SU-DHL-6 (cell line): Measurements from ENCODE around the gene HMCN2.
"Not testable (repeated sequence)": the region's sequence is repeated elsewhere in the genome, so short reads cannot be mapped to it uniquely, and the experiment has no call there.

Source experiments
- H2AFZ ChIP-seq: fragments of 200-600 bp; sonication (generic); 2 replicates; pipeline ENCODE4 v1.6.1; 2014; ENCODE audit warnings: low read depth, mild to moderate bottlenecking, moderate library complexity, mixed read lengths, antibody characterized with exemption, low read length; ENCODE audit not compliant: severe bottlenecking
- H3F3A ChIP-seq: fragments of 200-600 bp; shearing (Covaris generic); 2 replicates; pipeline ENCODE4 v1.6.0; 2016; ENCODE audit warnings: antibody characterized with exemption, mild to moderate bottlenecking; ENCODE audit not compliant: insufficient read depth
- H3K27ac ChIP-seq: fragments of 200-600 bp; sonication (generic); 2 replicates; pipeline ENCODE4 v1.5.1; 2016; ENCODE audit warnings: low read depth, mild to moderate bottlenecking, low read length, moderate library complexity, mixed read lengths
- H3K27me3 ChIP-seq: fragments of 200-600 bp; sonication (generic), shearing (Covaris generic); 2 replicates; pipeline ENCODE4 v1.6.0; 2014; ENCODE audit warnings: mild to moderate bottlenecking, low read length
- H3K36me3 ChIP-seq: fragments of 200-600 bp; sonication (generic); 2 replicates; pipeline ENCODE4 v1.6.1; 2014; ENCODE audit warnings: mild to moderate bottlenecking, low read length, mixed read lengths
- H3K4me2 ChIP-seq: fragments of 300-600, 200-600 bp; shearing (Covaris generic), sonication (generic); 2 replicates; pipeline ENCODE4 v1.6.0; 2014; ENCODE audit warnings: low read length, low read depth, mild to moderate bottlenecking; ENCODE audit not compliant: poor library complexity, severe bottlenecking
- H3K4me3 ChIP-seq: fragments of 200-600 bp; sonication (generic); 2 replicates; pipeline ENCODE4 v1.5.1; 2014; ENCODE audit warnings: antibody characterized with exemption, low read length, mild to moderate bottlenecking, mixed read lengths; ENCODE audit not compliant: insufficient read depth, poor library complexity, severe bottlenecking
- H3K79me2 ChIP-seq: fragments of 200-600 bp; sonication (generic); 2 replicates; pipeline ENCODE4 v1.6.1; 2014; ENCODE audit warnings: mild to moderate bottlenecking, low read length, moderate library complexity; ENCODE audit not compliant: insufficient read depth
- H3K9ac ChIP-seq: fragments of 200-600 bp; sonication (generic); 2 replicates; pipeline ENCODE4 v1.7.0; 2014; ENCODE audit warnings: mild to moderate bottlenecking, low read length
- H3K9me2 ChIP-seq: fragments of 200-600 bp; sonication (generic); replicated peaks from 2 replicates; pipeline ENCODE4 v1.6.1; 2014; ENCODE audit warnings: low read length; ENCODE audit not compliant: insufficient read depth
- H3K9me3 ChIP-seq: fragments of 200-600 bp; sonication (generic); 2 replicates; pipeline ENCODE4 v1.6.1; 2014; ENCODE audit warnings: low read length, mixed read lengths; ENCODE audit not compliant: insufficient read depth
- H4K20me1 ChIP-seq: fragments of 200-600 bp; sonication (generic); 2 replicates; pipeline ENCODE4 v1.6.1; 2014; ENCODE audit warnings: low read depth, mild to moderate bottlenecking, antibody characterized with exemption, low read length, moderate library complexity, mixed read lengths
- EZH2phosphoT487 ChIP-seq: fragments of 200-600 bp; sonication (generic), shearing (Covaris generic); conservative IDR thresholded peaks from 2 replicates; pipeline ENCODE4 v1.6.1; 2018; ENCODE audit warnings: mild to moderate bottlenecking, antibody characterized with exemption, low read length, moderate library complexity, mixed read lengths
- TF ChIP-seq, protein P1 (sequence below): fragments of 200-600 bp; sonication (generic); IDR thresholded peaks from one replicate; pipeline ENCODE4 v1.5.1; 2017; ENCODE audit warnings: antibody characterized with exemption, mild to moderate bottlenecking, low read length, moderate library complexity; ENCODE audit not compliant: insufficient read depth, poor library complexity, severe bottlenecking

Gene HMCN2

DNA sequence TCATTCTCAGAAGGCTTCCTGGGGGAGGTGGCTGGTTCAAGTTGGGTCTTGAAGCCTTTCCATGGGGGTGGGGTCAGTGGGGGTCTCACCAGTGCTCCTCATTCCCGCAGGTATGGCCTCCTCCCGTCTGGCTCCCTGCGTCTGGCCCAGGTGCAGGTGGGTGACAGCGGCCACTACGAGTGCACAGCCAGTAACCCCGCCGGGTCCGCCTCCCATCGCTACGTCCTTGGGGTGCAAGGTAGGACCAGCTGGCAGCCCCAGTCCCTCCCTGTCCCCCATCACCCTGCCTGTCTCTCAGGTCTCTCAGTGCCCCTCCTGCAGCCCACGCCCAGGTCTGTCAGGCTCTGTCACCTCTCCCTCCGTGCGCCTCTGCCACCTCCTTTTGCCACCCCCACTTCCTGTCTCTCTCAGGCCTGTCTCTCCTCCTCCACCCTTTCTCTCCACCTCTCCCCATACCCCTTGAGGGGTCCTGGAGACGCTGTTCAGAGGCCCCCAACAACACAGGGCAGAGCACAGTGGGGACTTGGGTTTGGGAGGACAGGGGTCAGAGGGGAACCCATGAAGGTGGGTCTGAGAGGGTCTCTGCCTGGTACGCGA lies 72.3 kb downstream of the HMCN2 start:
- no peak overlapping the region for H2AFZ ChIP-seq
- H3K27ac ChIP-seq: no peak overlapping the region
- no peaks in the 10 kb centered on the region for H3K79me2 ChIP-seq
- H3K9me2 ChIP-seq: no peaks in the 10 kb centered on the region
- H3K4me2 ChIP-seq: no peak overlapping the region
- no peak overlapping the region for H3K9ac ChIP-seq
- no peaks in the 10 kb centered on the region for H3K27me3 ChIP-seq
- H3K4me3 ChIP-seq: no peak overlapping the region
- no peaks in the 10 kb centered on the region for H3F3A ChIP-seq
- no peaks in the 10 kb centered on the region for H3K9me3 ChIP-seq
- no peaks in the 10 kb centered on the region for H3K36me3 ChIP-seq
- no peaks in the 10 kb centered on the region for H4K20me1 ChIP-seq
- TF ChIP-seq, protein P1, sequence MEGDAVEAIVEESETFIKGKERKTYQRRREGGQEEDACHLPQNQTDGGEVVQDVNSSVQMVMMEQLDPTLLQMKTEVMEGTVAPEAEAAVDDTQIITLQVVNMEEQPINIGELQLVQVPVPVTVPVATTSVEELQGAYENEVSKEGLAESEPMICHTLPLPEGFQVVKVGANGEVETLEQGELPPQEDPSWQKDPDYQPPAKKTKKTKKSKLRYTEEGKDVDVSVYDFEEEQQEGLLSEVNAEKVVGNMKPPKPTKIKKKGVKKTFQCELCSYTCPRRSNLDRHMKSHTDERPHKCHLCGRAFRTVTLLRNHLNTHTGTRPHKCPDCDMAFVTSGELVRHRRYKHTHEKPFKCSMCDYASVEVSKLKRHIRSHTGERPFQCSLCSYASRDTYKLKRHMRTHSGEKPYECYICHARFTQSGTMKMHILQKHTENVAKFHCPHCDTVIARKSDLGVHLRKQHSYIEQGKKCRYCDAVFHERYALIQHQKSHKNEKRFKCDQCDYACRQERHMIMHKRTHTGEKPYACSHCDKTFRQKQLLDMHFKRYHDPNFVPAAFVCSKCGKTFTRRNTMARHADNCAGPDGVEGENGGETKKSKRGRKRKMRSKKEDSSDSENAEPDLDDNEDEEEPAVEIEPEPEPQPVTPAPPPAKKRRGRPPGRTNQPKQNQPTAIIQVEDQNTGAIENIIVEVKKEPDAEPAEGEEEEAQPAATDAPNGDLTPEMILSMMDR: no peak
- no peak for TF ChIP-seq EZH2phosphoT487

DNA sequence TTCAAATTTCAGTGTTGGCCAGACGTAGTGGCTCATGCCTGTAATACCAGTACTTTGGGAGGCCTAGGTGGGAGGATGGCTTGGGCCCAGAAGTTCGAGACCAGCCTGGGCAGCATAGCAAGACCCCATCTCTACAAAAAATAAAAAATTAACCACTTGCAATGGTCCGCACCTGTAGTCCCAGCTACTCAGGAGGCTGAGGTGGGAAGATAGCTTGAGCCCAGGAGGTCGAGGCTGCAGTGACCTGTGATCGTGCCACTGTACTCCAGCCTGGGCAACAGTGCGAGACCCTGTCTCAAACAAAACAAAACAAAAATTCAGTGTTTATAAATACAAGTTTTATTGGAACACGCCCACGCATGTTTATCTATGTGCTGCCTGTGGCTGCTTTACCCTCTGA lies 73.3 kb downstream of the HMCN2 start:
- not testable (repeated sequence) for H3K4me2 ChIP-seq, H3K9me3 ChIP-seq, H3F3A ChIP-seq, H3K27ac ChIP-seq, H3K36me3 ChIP-seq, H4K20me1 ChIP-seq, H3K9ac ChIP-seq, H3K27me3 ChIP-seq, H2AFZ ChIP-seq, H3K79me2 ChIP-seq, H3K9me2 ChIP-seq, H3K4me3 ChIP-seq

DNA sequence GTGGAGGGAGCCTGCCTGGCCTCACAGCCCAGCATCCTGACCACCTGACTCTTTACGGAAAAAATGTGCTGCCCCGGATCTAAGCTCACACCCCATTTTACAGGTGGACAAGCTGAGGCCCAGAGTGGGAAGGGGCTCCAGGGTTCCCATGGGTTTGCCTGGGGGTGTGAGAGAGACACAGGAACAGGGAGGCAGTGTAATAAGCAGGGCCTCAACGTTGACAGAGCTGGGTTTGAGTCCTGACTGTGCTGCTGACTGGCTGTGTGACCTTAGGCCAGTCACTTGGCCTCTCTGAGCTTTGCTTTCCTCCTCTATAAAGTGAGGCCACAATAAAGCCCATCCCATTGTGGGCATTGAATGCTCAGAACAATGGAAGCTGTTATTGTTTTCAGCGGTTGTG lies 73.7 kb downstream of the HMCN2 start:
- no peaks in the 10 kb centered on the region for H3K9me3 ChIP-seq
- no peaks in the 10 kb centered on the region for H4K20me1 ChIP-seq
- H3K79me2 ChIP-seq: no peaks in the 10 kb centered on the region
- no peak overlapping the region for H3K4me2 ChIP-seq
- H3K27ac ChIP-seq: no peak overlapping the region
- H3K36me3 ChIP-seq: no peaks in the 10 kb centered on the region
- H3F3A ChIP-seq: no peaks in the 10 kb centered on the region
- H2AFZ ChIP-seq: no peak overlapping the region
- H3K9ac ChIP-seq: no peak overlapping the region
- no peaks in the 10 kb centered on the region for H3K9me2 ChIP-seq
- TF ChIP-seq, protein P1: no peak
- no peaks in the 10 kb centered on the region for H3K27me3 ChIP-seq
- H3K4me3 ChIP-seq: no peak overlapping the region

DNA sequence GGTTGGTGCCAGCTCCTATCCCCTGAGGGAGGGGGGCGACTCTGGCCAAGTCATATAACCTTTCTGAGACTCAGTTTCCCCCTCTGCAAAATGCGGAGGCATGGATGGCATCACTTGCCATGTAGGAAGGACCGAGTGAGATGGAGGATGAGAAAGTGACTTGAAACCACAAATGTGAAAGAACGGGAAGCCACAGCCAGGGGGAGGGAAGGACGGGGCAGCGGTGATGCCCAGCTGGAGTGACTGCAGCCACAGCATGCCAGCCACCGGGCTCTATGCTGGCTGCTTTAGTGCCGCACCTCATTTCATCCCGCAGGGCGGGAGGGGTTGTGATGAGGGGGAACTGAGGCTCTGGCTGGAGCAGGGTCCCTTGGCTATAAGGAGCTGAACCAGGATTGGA lies 74.5 kb downstream of the HMCN2 start:
- H3K4me2 ChIP-seq: no peak overlapping the region
- no peak overlapping the region for H3K27ac ChIP-seq
- H2AFZ ChIP-seq: no peak overlapping the region
- H4K20me1 ChIP-seq: no peaks in the 10 kb centered on the region
- H3K36me3 ChIP-seq: no peaks in the 10 kb centered on the region
- H3K79me2 ChIP-seq: no peaks in the 10 kb centered on the region
- no peaks in the 10 kb centered on the region for H3K27me3 ChIP-seq
- no peaks in the 10 kb centered on the region for H3F3A ChIP-seq
- H3K9ac ChIP-seq: no peak overlapping the region
- H3K9me3 ChIP-seq: no peaks in the 10 kb centered on the region
- no peaks in the 10 kb centered on the region for H3K9me2 ChIP-seq
- TF ChIP-seq, protein P1: no peak
- TF ChIP-seq EZH2phosphoT487: no peak
- H3K4me3 ChIP-seq: no peak overlapping the region

DNA sequence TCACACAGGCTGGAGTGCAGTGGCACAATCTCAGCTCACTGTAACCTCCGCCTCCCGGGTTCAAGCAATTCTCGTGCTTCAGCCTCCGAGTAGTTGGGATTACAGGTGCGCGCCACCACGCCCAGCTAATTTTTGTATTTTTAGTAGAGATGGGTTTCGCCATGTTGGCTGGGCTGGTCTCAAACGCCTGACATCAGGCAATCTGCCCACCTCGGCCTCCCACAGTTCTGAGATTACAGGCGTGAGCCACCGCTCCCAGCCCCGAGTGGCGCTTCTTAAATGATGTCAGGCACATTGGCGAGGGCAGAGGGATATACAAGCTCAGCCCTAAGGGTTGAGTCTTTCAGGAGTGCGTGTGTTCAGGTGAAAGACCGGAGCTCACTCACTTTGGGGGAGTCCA lies 75.0 kb downstream of the HMCN2 start:
- not testable (repeated sequence) for H3K27ac ChIP-seq, H3K9ac ChIP-seq

More for the DNA sequence above, 75.0 kb downstream of the HMCN2 start:
- H4K20me1 ChIP-seq, H3F3A ChIP-seq, H3K4me2 ChIP-seq, H3K27me3 ChIP-seq, H3K36me3 ChIP-seq, H2AFZ ChIP-seq, H3K4me3 ChIP-seq, H3K79me2 ChIP-seq, H3K9me2 ChIP-seq, H3K9me3 ChIP-seq: not testable (repeated sequence)
